SK-N-SH (cell line): Measurements from ENCODE around the gene COCH. TPM values are rescaled to one million over a fixed set of nuclear protein-coding genes. Genes with fewer than 3 reads are reported as not detected.

Source experiments
- CTCF ChIA-PET: fragments of 300-600, 350-600 bp; formaldehyde crosslinking; extraction: SDS; loops from one replicate; lab custom pipeline; 2021; lab: Yijun Ruan, JAX
- POLR2A ChIA-PET: fragments of 350-600 bp; sonication (Branson Sonifier 250); formaldehyde crosslinking; extraction: SDS; loops from one replicate; lab custom pipeline; 2020; ENCODE audit warnings: antibody characterized with exemption, inconsistent platforms; lab: Yijun Ruan, JAX
- DNase-seq: peaks from one replicate; pipeline ENCODE4 v3.0.0; 2012
- H2AFZ ChIP-seq: fragments of 200-600 bp; sonication (generic); 2 replicates; pipeline ENCODE4 v1.8.1; 2016; ENCODE audit warnings: antibody characterized with exemption, mild to moderate bottlenecking, low read depth
- H3F3A ChIP-seq: fragments of 200-600 bp; sonication (generic); replicated peaks from 2 replicates; pipeline ENCODE3; 2016; ENCODE audit warnings: antibody characterized with exemption, mild to moderate bottlenecking; ENCODE audit not compliant: insufficient read depth
- H3K27ac ChIP-seq, 2 experiments: fragments of 200-500 bp in 1 of 2; fragments of 200-600 bp in 1 of 2; sonication (Bioruptor generic) in 1 of 2; sonication (generic), shearing (Covaris generic) in 1 of 2; 2 replicates each; pipeline versions ENCODE4 v1.5.1 to v1.6.1; 2014 to 2016; ENCODE audit warnings: low read depth in 2 of 2, inconsistent platforms in 1 of 2, low read length in 1 of 2, mild to moderate bottlenecking in 1 of 2, mixed read lengths in 1 of 2
- H3K27me3 ChIP-seq: fragments of 200-600 bp; sonication (generic), shearing (Covaris generic); 2 replicates; pipeline ENCODE4 v1.6.1; 2016; ENCODE audit warnings: mixed run types; ENCODE audit not compliant: insufficient read depth
- H3K36me3 ChIP-seq, 2 experiments: fragments of 200-500 bp in 1 of 2; fragments of 200-600 bp in 1 of 2; sonication (Bioruptor generic) in 1 of 2; sonication (generic) in 1 of 2; replicated peaks in 1 of 2; 2 replicates each; pipeline versions ENCODE3 to v1.5.1; 2014 to 2016; ENCODE audit warnings: low read length in 1 of 2, mild to moderate bottlenecking in 1 of 2; ENCODE audit not compliant: insufficient read depth in 2 of 2, control insufficient read depth in 1 of 2
- H3K4me1 ChIP-seq, 2 experiments: fragments of 200-500 bp in 1 of 2; fragments of 200-600 bp in 1 of 2; sonication (Bioruptor generic) in 1 of 2; sonication (generic), shearing (Covaris generic) in 1 of 2; 2 replicates each; pipeline versions ENCODE4 v1.5.1 to v1.6.1; 2014 to 2016; ENCODE audit warnings: low read depth in 1 of 2, low read length in 1 of 2, mixed run types in 1 of 2; ENCODE audit not compliant: insufficient read depth in 2 of 2, control insufficient read depth in 1 of 2
- H3K4me2 ChIP-seq: fragments of 200-600 bp; sonication (generic), shearing (Covaris generic); 2 replicates; pipeline ENCODE4 v1.6.1; 2017; ENCODE audit warnings: mixed run types
- H3K4me3 ChIP-seq, 2 experiments: fragments of 200-500 bp in 1 of 2; fragments of 200-600 bp in 1 of 2; sonication (Bioruptor generic) in 1 of 2; sonication (generic), shearing (Covaris generic) in 1 of 2; 2 replicates each; pipeline versions ENCODE4 v1.5.1 to v1.8.1; 2014 to 2016; ENCODE audit warnings: low read depth in 2 of 2, inconsistent platforms in 1 of 2, low read length in 1 of 2, mild to moderate bottlenecking in 1 of 2, mixed read lengths in 1 of 2, moderate library complexity in 1 of 2
- H3K79me2 ChIP-seq: fragments of 200-600 bp; sonication (generic); 2 replicates; pipeline ENCODE4 v1.8.1; 2017; ENCODE audit warnings: mild to moderate bottlenecking; ENCODE audit not compliant: insufficient read depth
- H3K9ac ChIP-seq: fragments of 200-600 bp; sonication (generic); 2 replicates; pipeline ENCODE4 v1.6.1; 2017; ENCODE audit warnings: mixed run types
- H3K9me2 ChIP-seq: fragments of 200-600 bp; sonication (generic); 2 replicates; pipeline ENCODE4 v1.6.1; 2017; ENCODE audit warnings: mixed run types
- H3K9me3 ChIP-seq: fragments of 200-600 bp; sonication (generic); 2 replicates; pipeline ENCODE4 v1.6.1; 2017; ENCODE audit warnings: mixed run types, mild to moderate bottlenecking, moderate library complexity
- H4K20me1 ChIP-seq: fragments of 200-600 bp; sonication (generic); 2 replicates; pipeline ENCODE4 v1.6.1; 2017; ENCODE audit warnings: mild to moderate bottlenecking, mixed run types; ENCODE audit not compliant: insufficient read depth
- CHD2 ChIP-seq: fragments of 150-350 bp; IDR thresholded peaks from 2 replicates; pipeline ENCODE4 v1.6.1; 2018; ENCODE audit warnings: low read length; ENCODE audit not compliant: partially characterized antibody
- ELF1 ChIP-seq: IDR thresholded peaks from 2 replicates; pipeline ENCODE4 v1.4.0; 2012
- FOXJ3 ChIP-seq: sonication (generic); formaldehyde crosslinking; IDR thresholded peaks from 2 replicates; pipeline ENCODE4 v1.5.1; 2020; ENCODE audit warnings: mild to moderate bottlenecking, missing genetic modification reagents
- GATA2 ChIP-seq: sonication (generic); formaldehyde crosslinking; IDR thresholded peaks from 2 replicates; pipeline ENCODE4 v1.5.0; 2020; ENCODE audit warnings: mild to moderate bottlenecking, missing genetic modification reagents
- MEF2A ChIP-seq: IDR thresholded peaks from 2 replicates; pipeline ENCODE4 v1.4.0; 2012; ENCODE audit warnings: low read depth, borderline replicate concordance
- MXI1 ChIP-seq: IDR thresholded peaks from 2 replicates; pipeline ENCODE4 v1.6.1; 2012; ENCODE audit warnings: mild to moderate bottlenecking, low read depth, low read length, improper control_type of control experiment
- POLR2AphosphoS5 ChIP-seq: IDR thresholded peaks from 2 replicates; pipeline ENCODE4 v1.6.1; 2012; ENCODE audit warnings: low read depth, low read length
- RAD21 ChIP-seq: IDR thresholded peaks from 2 replicates; pipeline ENCODE4 v1.6.1; 2012; ENCODE audit warnings: mild to moderate bottlenecking, low read length
- RCOR1 ChIP-seq: fragments of 150-350 bp; IDR thresholded peaks from 2 replicates; pipeline ENCODE4 v1.6.1; 2017; ENCODE audit warnings: antibody characterized with exemption, low read length
- RFX5 ChIP-seq: IDR thresholded peaks from 2 replicates; pipeline ENCODE4 v1.6.1; 2012; ENCODE audit warnings: mild to moderate bottlenecking, improper control_type of control experiment, low read length
- RXRA ChIP-seq: IDR thresholded peaks from 2 replicates; pipeline ENCODE4 v1.4.0; 2012; ENCODE audit warnings: low read depth, mild to moderate bottlenecking, borderline replicate concordance
- SIN3A ChIP-seq: IDR thresholded peaks from 2 replicates; pipeline ENCODE4 v1.6.1; 2012; ENCODE audit warnings: low read depth, mild to moderate bottlenecking, low read length, moderate library complexity, borderline replicate concordance
- SMC3 ChIP-seq: IDR thresholded peaks from 2 replicates; pipeline ENCODE4 v1.6.1; 2012; ENCODE audit warnings: low read depth, low read length, improper control_type of control experiment
- TAF1 ChIP-seq: IDR thresholded peaks from 2 replicates; pipeline ENCODE4 v1.6.1; 2012; ENCODE audit warnings: low read depth, mild to moderate bottlenecking, low read length, moderate library complexity, borderline replicate concordance
- TEAD4 ChIP-seq: IDR thresholded peaks from 2 replicates; pipeline ENCODE4 v1.4.0; 2012; ENCODE audit warnings: mild to moderate bottlenecking, borderline replicate concordance; ENCODE audit not compliant: insufficient read depth
- YY1 ChIP-seq: IDR thresholded peaks from 2 replicates; pipeline ENCODE4 v1.4.0; 2012; ENCODE audit warnings: low read depth, mild to moderate bottlenecking
- WGBS: methylation state at CpG from one replicate; pipeline ENCODE4 v1.1.6; 2017; ENCODE audit warnings: low lambda C conversion rate; 5-methylcytosine and 5-hydroxymethylcytosine counted together
- polyA plus RNA-seq, 3 experiments: library from polyadenylated mRNA; depleted of rRNA; stranded (reverse); fragments of >200 nt; gene quantifications; 2 replicates each; pipeline ENCODE4 v1.2.3, GENCODE V29; 2012
- TF ChIP-seq, protein P1 (sequence below): fragments of 150-350 bp; IDR thresholded peaks from 2 replicates; pipeline ENCODE4 v1.6.1; 2017; ENCODE audit warnings: antibody characterized with exemption, low read length, low read depth, borderline replicate concordance
- TF ChIP-seq, protein P2 (sequence below): IDR thresholded peaks from 2 replicates; pipeline ENCODE4; 2012
- TF ChIP-seq, protein P3 (sequence below): fragments of 150-350 bp; IDR thresholded peaks from 2 replicates; pipeline ENCODE4 v1.6.1; 2016; ENCODE audit warnings: mild to moderate bottlenecking, low read depth, low read length
- TF ChIP-seq, protein P4 (sequence below): IDR thresholded peaks from 2 replicates; pipeline ENCODE4 v1.4.0; 2012; ENCODE audit warnings: low read depth, borderline replicate concordance

Gene COCH
- polyA plus RNA-seq, 1 of the 3 experiments (the other 2 are of a cell fraction) = 9.3 TPM

DNA sequence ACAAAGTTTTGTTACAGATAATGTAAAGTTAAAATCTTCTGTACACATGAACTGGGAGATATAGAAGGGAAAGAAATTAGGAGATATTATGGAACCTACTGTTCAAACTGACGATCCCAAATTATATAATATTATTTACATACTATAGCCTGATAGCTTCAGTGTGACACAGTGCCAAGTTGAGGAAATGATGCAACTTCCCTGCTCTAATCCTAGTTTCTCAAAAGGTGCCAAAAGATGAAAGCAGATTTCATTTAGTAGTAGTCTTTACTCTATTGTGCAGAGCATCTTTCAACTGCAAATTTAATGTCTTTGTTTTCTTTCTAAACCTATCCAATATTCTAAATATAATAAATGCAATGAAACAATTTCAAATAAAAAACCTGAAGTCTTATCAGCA lies 46.9 kb downstream of the COCH start:
- Histone ChIP-seq H3K27ac (no peak overlapping the region), H3K36me3 (peaks cover 20 to 48% of the 10 kb centered on the region in 2 experiments), H3K4me2 (no peak overlapping the region), H3K4me1 (peaks cover 4 to 13% of the 10 kb centered on the region in 2 experiments; a peak in 2 of 4 replicates), H3K4me3 (no peak overlapping the region), H3K9me2 (no peaks in the 10 kb centered on the region; the same call in 1 of the 2 replicates), H4K20me1 (no peaks in the 10 kb centered on the region), H2AFZ (no peak overlapping the region), H3K9me3 (no peaks in the 10 kb centered on the region), H3K79me2 (peaks cover 23% of the 10 kb centered on the region), H3F3A (peaks cover 5% of the 10 kb centered on the region), H3K9ac (no peak overlapping the region), H3K27me3 (no peaks in the 10 kb centered on the region)
- DNase-seq = no peak
- 90% methylated on average over 1 of the region's 1 CpG for WGBS
- ChIA-PET POLR2A (no interaction called here), CTCF (no interaction called here)
- no peak for TF ChIP-seq TEAD4
- no peak for TF ChIP-seq RAD21
- TF ChIP-seq YY1 = no peak
- TF ChIP-seq RXRA = no peak
- TF ChIP-seq CHD2 = no peak

DNA sequence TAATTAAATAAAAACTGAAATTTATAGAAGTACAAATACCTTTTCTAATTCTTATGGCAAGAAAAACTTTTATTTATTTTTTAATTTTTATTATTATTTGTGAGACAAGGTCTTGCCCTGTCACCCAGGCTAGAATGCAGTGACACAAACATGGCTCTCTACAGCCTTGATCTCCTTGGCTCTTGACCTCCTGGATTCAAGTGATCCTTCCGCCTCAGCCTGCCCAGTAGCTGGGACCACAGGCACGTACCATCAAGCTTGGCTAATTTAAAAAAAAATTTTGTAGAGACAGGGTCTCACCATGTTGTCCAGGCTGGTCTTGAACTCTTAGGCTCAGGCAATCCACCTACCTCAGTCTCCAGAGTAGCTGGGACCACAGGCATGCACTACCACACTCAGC lies 47.4 kb downstream of the COCH start:
- Histone ChIP-seq H3K4me1 (peaks cover 4 to 13% of the 10 kb centered on the region in 2 experiments; a peak in 2 of 4 replicates), H3K79me2 (peaks cover 19% of the 10 kb centered on the region), H3K27me3 (no peaks in the 10 kb centered on the region), H2AFZ (no peak overlapping the region), H4K20me1 (no peaks in the 10 kb centered on the region), H3K4me2 (no peak overlapping the region), H3K36me3 (peaks cover 20 to 45% of the 10 kb centered on the region in 2 experiments), H3F3A (peaks cover 5% of the 10 kb centered on the region), H3K4me3 (no peak overlapping the region), H3K9me2 (no peaks in the 10 kb centered on the region; the same call in 1 of the 2 replicates), H3K9ac (no peak overlapping the region), H3K9me3 (no peaks in the 10 kb centered on the region), H3K27ac (no peak overlapping the region)
- 100% methylated on average over 2 of the region's 2 CpGs for WGBS
- ChIA-PET CTCF (no interaction called here), POLR2A (no interaction called here)
- no peak for DNase-seq
- TF ChIP-seq FOXJ3 (CRISPR knock-in tag) (no peak), RAD21 (no peak), SIN3A (no peak), GATA2 (no peak), SMC3 (no peak), CHD2 (no peak), RCOR1 (no peak), MXI1 (no peak), YY1 (no peak), TAF1 (no peak), RFX5 (no peak), POLR2AphosphoS5 (no peak), ELF1 (no peak), MEF2A (no peak)
- TF ChIP-seq, protein P1, sequence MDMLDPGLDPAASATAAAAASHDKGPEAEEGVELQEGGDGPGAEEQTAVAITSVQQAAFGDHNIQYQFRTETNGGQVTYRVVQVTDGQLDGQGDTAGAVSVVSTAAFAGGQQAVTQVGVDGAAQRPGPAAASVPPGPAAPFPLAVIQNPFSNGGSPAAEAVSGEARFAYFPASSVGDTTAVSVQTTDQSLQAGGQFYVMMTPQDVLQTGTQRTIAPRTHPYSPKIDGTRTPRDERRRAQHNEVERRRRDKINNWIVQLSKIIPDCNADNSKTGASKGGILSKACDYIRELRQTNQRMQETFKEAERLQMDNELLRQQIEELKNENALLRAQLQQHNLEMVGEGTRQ = no peak
- TF ChIP-seq, protein P2, sequence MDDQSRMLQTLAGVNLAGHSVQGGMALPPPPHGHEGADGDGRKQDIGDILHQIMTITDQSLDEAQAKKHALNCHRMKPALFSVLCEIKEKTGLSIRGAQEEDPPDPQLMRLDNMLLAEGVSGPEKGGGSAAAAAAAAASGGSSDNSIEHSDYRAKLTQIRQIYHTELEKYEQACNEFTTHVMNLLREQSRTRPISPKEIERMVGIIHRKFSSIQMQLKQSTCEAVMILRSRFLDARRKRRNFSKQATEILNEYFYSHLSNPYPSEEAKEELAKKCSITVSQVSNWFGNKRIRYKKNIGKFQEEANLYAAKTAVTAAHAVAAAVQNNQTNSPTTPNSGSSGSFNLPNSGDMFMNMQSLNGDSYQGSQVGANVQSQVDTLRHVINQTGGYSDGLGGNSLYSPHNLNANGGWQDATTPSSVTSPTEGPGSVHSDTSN = no peak
- TF ChIP-seq, protein P3, sequence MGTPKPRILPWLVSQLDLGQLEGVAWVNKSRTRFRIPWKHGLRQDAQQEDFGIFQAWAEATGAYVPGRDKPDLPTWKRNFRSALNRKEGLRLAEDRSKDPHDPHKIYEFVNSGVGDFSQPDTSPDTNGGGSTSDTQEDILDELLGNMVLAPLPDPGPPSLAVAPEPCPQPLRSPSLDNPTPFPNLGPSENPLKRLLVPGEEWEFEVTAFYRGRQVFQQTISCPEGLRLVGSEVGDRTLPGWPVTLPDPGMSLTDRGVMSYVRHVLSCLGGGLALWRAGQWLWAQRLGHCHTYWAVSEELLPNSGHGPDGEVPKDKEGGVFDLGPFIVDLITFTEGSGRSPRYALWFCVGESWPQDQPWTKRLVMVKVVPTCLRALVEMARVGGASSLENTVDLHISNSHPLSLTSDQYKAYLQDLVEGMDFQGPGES = no peak
- TF ChIP-seq, protein P4, sequence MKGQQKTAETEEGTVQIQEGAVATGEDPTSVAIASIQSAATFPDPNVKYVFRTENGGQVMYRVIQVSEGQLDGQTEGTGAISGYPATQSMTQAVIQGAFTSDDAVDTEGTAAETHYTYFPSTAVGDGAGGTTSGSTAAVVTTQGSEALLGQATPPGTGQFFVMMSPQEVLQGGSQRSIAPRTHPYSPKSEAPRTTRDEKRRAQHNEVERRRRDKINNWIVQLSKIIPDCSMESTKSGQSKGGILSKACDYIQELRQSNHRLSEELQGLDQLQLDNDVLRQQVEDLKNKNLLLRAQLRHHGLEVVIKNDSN = no peak
